Measurements from ENCODE around the gene TRIL.

DNA sequence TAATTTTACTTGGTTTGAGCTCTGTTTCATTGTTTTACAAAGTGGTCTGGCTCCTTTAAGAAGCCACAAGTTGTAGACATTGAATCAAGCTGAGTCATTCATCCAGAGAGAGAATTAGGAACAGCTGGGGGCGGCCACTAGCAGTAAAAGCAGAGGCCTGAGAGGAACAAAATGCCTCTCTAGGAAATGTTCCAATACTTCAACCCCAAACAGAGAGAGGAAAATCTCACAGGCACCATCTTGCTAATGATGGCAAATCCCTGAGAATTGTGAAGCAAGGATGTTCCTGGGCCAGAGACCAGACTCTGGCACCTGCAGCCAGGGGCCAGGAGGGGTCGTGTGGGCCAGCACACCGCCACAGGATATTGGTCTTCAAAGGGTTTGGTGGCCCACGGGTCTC is 26.5 kb upstream of the TRIL start:
- TF ChIP-seq CTCF (IDR thresholded peaks at IDR 0.05) (no peak), POLR2A (IDR thresholded peaks at IDR 0.05) (no peak)
